ENCODE results near the gene TBC1D19. TPM values are rescaled to one million over a fixed set of nuclear protein-coding genes. Genes with fewer than 3 reads are reported as not detected.

The TBC1D19 gene
- polyA plus RNA-seq, 4 donors: 16.8 to 22.0 (median 20.5) TPM

GRCh38 chr4:26804451-26804850 is 220.6 kb downstream of the TBC1D19 start:
- no peak for DNase-seq (ENCODE audit: low read depth in 4 of 4, low spot score in 2 of 4)

GRCh38 chr4:26804925-26805324 is 221.0 kb downstream of the TBC1D19 start:
- no peak for DNase-seq (ENCODE audit: low read depth in 4 of 4, low spot score in 2 of 4)

Other genes starting within 250 kb of the TBC1D19 start
- gene CCKAR, start 93.6 kb upstream of the TBC1D19 start, polyA plus RNA-seq (ENCODE audit: insufficient read length in 4 of 4): not detected

All from left renal cortex interstitium (tissue), 4 donors.